Activated B cell treated with CpG ODN at 0.5 μM for 24 hours (primary cell): ENCODE results near the gene STK17B. TPM values are rescaled to one million over a fixed set of nuclear protein-coding genes. Genes with fewer than 3 reads are reported as not detected.

ENCODE experiments used
- ATAC-seq: fragments of 200-7000 bp; cut with Tn5 transposase; one replicate; pipeline ENCODE4 v1.10.0; 2021; ENCODE audit warnings: low read depth, mild to moderate bottlenecking, moderate library complexity
- CTCF ChIA-PET: fragments of 350-600 bp; sonication (Branson Sonifier 250); formaldehyde crosslinking; loops from one replicate; lab custom pipeline; 2021; ENCODE audit warnings: antibody characterized with exemption; lab: Charles Lee
- POLR2A ChIA-PET: fragments of 350-600 bp; sonication (Branson Sonifier 250); formaldehyde crosslinking; loops from one replicate; lab custom pipeline; 2021; ENCODE audit warnings: antibody characterized with exemption; lab: Charles Lee
- DNase-seq: peaks from one replicate; pipeline ENCODE4 v3.0.0; 2022
- H3K27ac Mint-ChIP-seq: one replicate; pipeline ENCODE4 v1.8.0; 2020; ENCODE audit warnings: mixed read lengths
- H3K27me3 Mint-ChIP-seq: one replicate; pipeline ENCODE4 v1.8.0; 2021; ENCODE audit warnings: mixed read lengths
- H3K36me3 Mint-ChIP-seq: one replicate; pipeline ENCODE4 v1.8.0; 2021; ENCODE audit warnings: low read depth, mixed read lengths
- H3K4me1 Mint-ChIP-seq: one replicate; pipeline ENCODE4 v1.8.0; 2021; ENCODE audit warnings: mixed read lengths
- H3K4me3 Mint-ChIP-seq: one replicate; pipeline ENCODE4 v1.8.0; 2020; ENCODE audit warnings: mild to moderate bottlenecking, mixed read lengths
- H3K9me3 Mint-ChIP-seq: one replicate; pipeline ENCODE4 v1.8.0; 2020; ENCODE audit warnings: mixed read lengths
- CTCF ChIP-seq: fragments of 200-600 bp; IDR thresholded peaks from one replicate; pipeline ENCODE4 v1.8.0; 2022; ENCODE audit warnings: antibody characterized with exemption, mild to moderate bottlenecking
- intact Hi-C: fragments of 100-400 bp; cut with micrococcal nuclease; formaldehyde crosslinking; loops from one replicate; pipeline ENCODE4 v1.15.1; 2024
- total RNA-seq: library from RNA; stranded (reverse); gene quantifications from 2 replicates; pipeline ENCODE4 v1.2.3, GENCODE V29; 2022

The STK17B gene
- total RNA-seq, 1 donor from 2014 or later = 226 TPM

- peaks cover 61% of the 10 kb centered on the region for H3K36me3 Mint-ChIP-seq
These were observed 39.1 kb downstream of the STK17B start for GRCh38 chr2:196131949-196132925.

GRCh38 chr2:196131384-196131937 is 39.9 kb downstream of the STK17B start:
- Mint-ChIP-seq H3K36me3 (peaks cover 56% of the 10 kb centered on the region), H3K4me3 (no peak overlapping the region), H3K9me3 (peaks cover 34% of the 10 kb centered on the region)

More at GRCh38 chr2:196131949-196132925, 39.1 kb downstream of the STK17B start:
- Mint-ChIP-seq H3K27me3 (no peaks in the 10 kb centered on the region), H3K4me1 (no peaks in the 10 kb centered on the region), H3K27ac (peak overlapping the region; percentile 43), H3K4me3 (no peak overlapping the region), H3K9me3 (peaks cover 37% of the 10 kb centered on the region)
- DNase-seq (no peak), ATAC-seq (peak; percentile 37)
- ChIA-PET CTCF (interaction anchor here (0.7 to 1.8 kb wide), 4 partner anchors 136 to 322 kb away, joined by 3 to 12 read pairs (median 8); no protein-coding TSS in a partner anchor), POLR2A (interaction anchor here (0.9 to 2.0 kb wide), 4 partner anchors 15 to 144 kb away, joined by 3 to 13 read pairs (median 4); no protein-coding TSS in a partner anchor)
- TF ChIP-seq CTCF = no peak
- intact Hi-C loops = loop anchor here (1.0 to 5.0 kb wide), 5 partner anchors 35 to 321 kb away; no protein-coding TSS in a partner anchor

GRCh38 chr2:196130039-196130825 is 41.1 kb downstream of the STK17B start:
- peaks cover 34% of the 10 kb centered on the region for H3K9me3 Mint-ChIP-seq
- H3K27me3 Mint-ChIP-seq = no peaks in the 10 kb centered on the region
- POLR2A ChIA-PET = interaction anchor here (0.7 kb wide), 1 partner anchor 216 kb away, joined by 5 read pairs; no protein-coding TSS in a partner anchor
- no peak overlapping the region for H3K4me3 Mint-ChIP-seq
- CTCF ChIA-PET = interaction anchor here (1.4 to 1.5 kb wide), 2 partner anchors 207 to 323 kb away, joined by 4 to 8 read pairs; no protein-coding TSS in a partner anchor
- H3K27ac Mint-ChIP-seq = no peak overlapping the region
- no peak for TF ChIP-seq CTCF
- ATAC-seq (no peak), DNase-seq (no peak)
- intact Hi-C loops = loop anchor here (2.0 to 5.0 kb wide), 2 partner anchors 37 to 51 kb away; no protein-coding TSS in a partner anchor
- peaks cover 46% of the 10 kb centered on the region for H3K36me3 Mint-ChIP-seq
- no peaks in the 10 kb centered on the region for H3K4me1 Mint-ChIP-seq

More at GRCh38 chr2:196131384-196131937, 39.9 kb downstream of the STK17B start:
- TF ChIP-seq CTCF = no peak
- DNase-seq = no peak
- CTCF ChIA-PET = interaction anchor here (0.7 to 1.8 kb wide), 5 partner anchors 137 to 322 kb away, joined by 3 to 12 read pairs (median 8); no protein-coding TSS in a partner anchor
- Mint-ChIP-seq H3K27me3 (no peaks in the 10 kb centered on the region), H3K4me1 (no peaks in the 10 kb centered on the region), H3K27ac (peak overlapping the region; percentile 46)
- POLR2A ChIA-PET = interaction anchor here (0.9 to 2.0 kb wide), 4 partner anchors 16 to 145 kb away, joined by 3 to 13 read pairs (median 4); no protein-coding TSS in a partner anchor
- intact Hi-C loops = loop anchor here (1.0 to 5.0 kb wide), 5 partner anchors 36 to 322 kb away; no protein-coding TSS in a partner anchor
- ATAC-seq = peak; percentile 44

GRCh38 chr2:196128749-196129148 is 42.6 kb downstream of the STK17B start:
- no peak for TF ChIP-seq CTCF
- Mint-ChIP-seq H3K9me3 (peaks cover 34% of the 10 kb centered on the region), H3K36me3 (peaks cover 32% of the 10 kb centered on the region), H3K4me3 (no peak overlapping the region), H3K27ac (no peak overlapping the region), H3K4me1 (no peaks in the 10 kb centered on the region), H3K27me3 (no peaks in the 10 kb centered on the region)
- DNase-seq (no peak), ATAC-seq (no peak)
- ChIA-PET POLR2A (no interaction called here), CTCF (no interaction called here)
- intact Hi-C loops = no loop called here
